OCI-LY7 (cell line): ENCODE data around the gene LOXHD1. TPM values are rescaled to one million over a fixed set of nuclear protein-coding genes. Genes with fewer than 3 reads are reported as not detected.

Experiments used
- BruUV-seq: library from RNA; stranded (reverse); fragments of 400-500 nt; replicated peaks from 2 replicates; lab custom pipeline; 2021; lab: Mats Ljungman, UMichigan
- CTCF ChIA-PET: fragments of 300-600 bp; sonication (Branson Sonifier 250); formaldehyde crosslinking; loops from one replicate; lab custom pipeline; 2022; ENCODE audit warnings: antibody characterized with exemption; ENCODE audit not compliant: unreplicated experiment; lab: Charles Lee
- POLR2A ChIA-PET: fragments of 300-600 bp; sonication (Branson Sonifier 250); formaldehyde crosslinking; loops from one replicate; lab custom pipeline; 2022; ENCODE audit warnings: antibody characterized with exemption; lab: Charles Lee
- DNase-seq: peaks from one replicate; pipeline ENCODE4 v3.0.0-alpha.2; 2015; ENCODE audit warnings: low spot score
- H2AFZ ChIP-seq: fragments of 200-600 bp; sonication (generic), shearing (Covaris generic); 2 replicates; pipeline ENCODE4 v1.6.1; 2014; ENCODE audit warnings: mild to moderate bottlenecking, antibody characterized with exemption, low read length, moderate library complexity
- H3K27ac ChIP-seq: fragments of 200-600 bp; sonication (generic); 2 replicates; pipeline ENCODE4 v1.5.1; 2014; ENCODE audit warnings: mixed run types, low read depth, mild to moderate bottlenecking, moderate library complexity, low read length, inconsistent platforms; ENCODE audit not compliant: poor library complexity, severe bottlenecking
- H3K36me3 ChIP-seq: fragments of 200-600 bp; sonication (generic); 2 replicates; pipeline ENCODE4 v1.6.1; 2014; ENCODE audit warnings: mild to moderate bottlenecking, antibody characterized with exemption, low read length, moderate library complexity, mixed read lengths; ENCODE audit not compliant: insufficient read depth
- H3K4me1 ChIP-seq: fragments of 200-600 bp; sonication (generic); 2 replicates; pipeline ENCODE4 v1.5.1; 2014; ENCODE audit warnings: mild to moderate bottlenecking, low read length; ENCODE audit not compliant: insufficient read depth, poor library complexity, severe bottlenecking
- H3K4me2 ChIP-seq: fragments of 200-600 bp; sonication (generic); 2 replicates; pipeline ENCODE4 v1.6.1; 2014; ENCODE audit warnings: mild to moderate bottlenecking, low read length
- H3K4me3 ChIP-seq: fragments of 200-600 bp; sonication (generic); 2 replicates; pipeline ENCODE4 v1.5.1; 2014; ENCODE audit warnings: mild to moderate bottlenecking, low read depth, low read length; ENCODE audit not compliant: poor library complexity, severe bottlenecking
- H3K79me2 ChIP-seq: fragments of 200-600 bp; sonication (generic); 2 replicates; pipeline ENCODE4 v1.6.1; 2016; ENCODE audit warnings: low read depth, mild to moderate bottlenecking, low read length, moderate library complexity, mixed read lengths; ENCODE audit not compliant: insufficient read depth
- H3K9me2 ChIP-seq: fragments of 200-600 bp; sonication (generic); 2 replicates; pipeline ENCODE4 v1.6.1; 2016; ENCODE audit warnings: mild to moderate bottlenecking, low read length, mixed read lengths; ENCODE audit not compliant: insufficient read depth
- H3K9me3 ChIP-seq: fragments of 200-600 bp; sonication (generic); 2 replicates; pipeline ENCODE4 v1.6.1; 2014; ENCODE audit warnings: mild to moderate bottlenecking, mixed run types, low read length, mixed read lengths
- H4K20me1 ChIP-seq: fragments of 200-600 bp; sonication (generic); 2 replicates; pipeline ENCODE4 v1.6.1; 2014; ENCODE audit warnings: mild to moderate bottlenecking, antibody characterized with exemption, low read length, moderate library complexity, mixed read lengths; ENCODE audit not compliant: insufficient read depth
- EZH2phosphoT487 ChIP-seq: fragments of 200-600 bp; sonication (generic); IDR thresholded peaks from 2 replicates; pipeline ENCODE4 v1.6.1; 2018; ENCODE audit warnings: low read depth, borderline replicate concordance, mild to moderate bottlenecking, mixed run types, antibody characterized with exemption, low read length, moderate library complexity, mixed read lengths
- intact Hi-C: fragments of 100-400 bp; cut with micrococcal nuclease; formaldehyde crosslinking; loops from one replicate; pipeline ENCODE4 v1.10.0; 2022; ENCODE audit not compliant: unreplicated experiment
- total RNA-seq, 2 experiments: library from RNA; depleted of rRNA in 1 of 2; stranded (reverse); fragments of >200 nt in 1 of 2; shearing (Covaris generic) in 1 of 2; gene quantifications; 2 replicates each; pipeline ENCODE4 v1.2.3, GENCODE V29; 2014 to 2022
- TF ChIP-seq, protein P1 (sequence below): fragments of 200-600 bp; sonication (generic); conservative IDR thresholded peaks from 2 replicates; pipeline ENCODE4 v1.5.1; 2014; ENCODE audit warnings: mild to moderate bottlenecking, antibody characterized with exemption, low read length, moderate library complexity, mixed read lengths

Gene LOXHD1
- total RNA-seq, 2 experiments from 2014 or later, result not detected

DNA sequence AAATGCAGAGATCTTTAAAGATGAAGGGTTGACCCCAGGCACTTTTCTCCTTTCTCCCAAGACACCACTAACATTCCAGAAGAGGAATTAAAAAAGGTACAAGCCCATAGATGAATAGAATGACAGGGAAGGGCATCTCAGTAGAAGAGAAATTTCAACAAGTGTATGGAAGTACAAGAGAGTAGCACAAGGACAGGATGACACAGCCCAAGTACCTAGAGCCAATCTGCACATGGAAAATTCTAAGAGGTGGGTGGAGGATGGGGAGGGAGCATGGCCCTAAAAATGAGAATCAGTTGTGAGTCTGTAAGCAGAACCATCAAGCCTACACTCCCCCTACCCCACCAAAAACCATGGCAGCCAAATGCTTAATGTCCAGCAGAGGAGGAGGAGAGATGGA is 39.7 kb upstream of the LOXHD1 start:
- Histone ChIP-seq H3K79me2 (no peaks in the 10 kb centered on the region), H4K20me1 (no peaks in the 10 kb centered on the region), H3K9me2 (no peaks in the 10 kb centered on the region), H3K36me3 (no peaks in the 10 kb centered on the region), H3K4me2 (no peak overlapping the region), H3K4me3 (no peak overlapping the region), H3K9me3 (no peaks in the 10 kb centered on the region), H3K27ac (no peak overlapping the region), H3K4me1 (no peaks in the 10 kb centered on the region), H2AFZ (no peak overlapping the region)
- ChIA-PET CTCF (no interaction called here), POLR2A (interaction anchor here (0.6 to 0.7 kb wide), 2 partner anchors 15 to 19 kb away, joined by 3 read pairs; no protein-coding TSS in a partner anchor)
- no TSS peak for BruUV-seq
- intact Hi-C loops, result no loop called here
- DNase-seq, result no peak
- TF ChIP-seq, protein P1, sequence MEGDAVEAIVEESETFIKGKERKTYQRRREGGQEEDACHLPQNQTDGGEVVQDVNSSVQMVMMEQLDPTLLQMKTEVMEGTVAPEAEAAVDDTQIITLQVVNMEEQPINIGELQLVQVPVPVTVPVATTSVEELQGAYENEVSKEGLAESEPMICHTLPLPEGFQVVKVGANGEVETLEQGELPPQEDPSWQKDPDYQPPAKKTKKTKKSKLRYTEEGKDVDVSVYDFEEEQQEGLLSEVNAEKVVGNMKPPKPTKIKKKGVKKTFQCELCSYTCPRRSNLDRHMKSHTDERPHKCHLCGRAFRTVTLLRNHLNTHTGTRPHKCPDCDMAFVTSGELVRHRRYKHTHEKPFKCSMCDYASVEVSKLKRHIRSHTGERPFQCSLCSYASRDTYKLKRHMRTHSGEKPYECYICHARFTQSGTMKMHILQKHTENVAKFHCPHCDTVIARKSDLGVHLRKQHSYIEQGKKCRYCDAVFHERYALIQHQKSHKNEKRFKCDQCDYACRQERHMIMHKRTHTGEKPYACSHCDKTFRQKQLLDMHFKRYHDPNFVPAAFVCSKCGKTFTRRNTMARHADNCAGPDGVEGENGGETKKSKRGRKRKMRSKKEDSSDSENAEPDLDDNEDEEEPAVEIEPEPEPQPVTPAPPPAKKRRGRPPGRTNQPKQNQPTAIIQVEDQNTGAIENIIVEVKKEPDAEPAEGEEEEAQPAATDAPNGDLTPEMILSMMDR, result no peak
- no peak for TF ChIP-seq EZH2phosphoT487

DNA sequence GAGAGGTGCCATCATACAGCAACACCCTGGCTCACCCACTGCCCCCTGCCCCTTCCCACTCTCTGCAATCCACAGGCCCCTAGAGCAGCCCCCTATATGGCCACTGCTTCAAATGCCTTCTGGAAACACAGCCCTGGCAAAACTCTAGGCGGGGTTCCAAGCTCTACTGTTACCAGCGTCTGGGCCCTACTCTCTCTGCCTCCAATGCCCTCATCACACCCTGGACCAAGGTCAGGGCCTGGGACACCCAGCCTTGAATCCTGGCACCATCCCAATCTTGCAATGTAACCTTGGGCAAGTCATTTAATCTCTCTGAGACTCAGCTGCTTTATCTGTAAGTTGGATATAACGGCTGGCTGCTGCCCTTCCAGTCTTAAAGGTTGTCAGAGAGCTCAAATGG is 39.2 kb upstream of the LOXHD1 start:
- TF ChIP-seq, protein P1, result no peak
- no peak for TF ChIP-seq EZH2phosphoT487
- ChIA-PET POLR2A (no interaction called here), CTCF (no interaction called here)
- H3K4me3 ChIP-seq, result no peak overlapping the region
- intact Hi-C loops, result no loop called here
- DNase-seq, result no peak
- H3K9me3 ChIP-seq, result no peaks in the 10 kb centered on the region
- H3K27ac ChIP-seq, result no peak overlapping the region
- no peaks in the 10 kb centered on the region for H3K79me2 ChIP-seq
- no peak overlapping the region for H2AFZ ChIP-seq
- H4K20me1 ChIP-seq, result no peaks in the 10 kb centered on the region
- H3K9me2 ChIP-seq, result no peaks in the 10 kb centered on the region
- H3K36me3 ChIP-seq, result no peaks in the 10 kb centered on the region
- H3K4me2 ChIP-seq, result no peak overlapping the region
- BruUV-seq, result no TSS peak
- no peaks in the 10 kb centered on the region for H3K4me1 ChIP-seq

DNA sequence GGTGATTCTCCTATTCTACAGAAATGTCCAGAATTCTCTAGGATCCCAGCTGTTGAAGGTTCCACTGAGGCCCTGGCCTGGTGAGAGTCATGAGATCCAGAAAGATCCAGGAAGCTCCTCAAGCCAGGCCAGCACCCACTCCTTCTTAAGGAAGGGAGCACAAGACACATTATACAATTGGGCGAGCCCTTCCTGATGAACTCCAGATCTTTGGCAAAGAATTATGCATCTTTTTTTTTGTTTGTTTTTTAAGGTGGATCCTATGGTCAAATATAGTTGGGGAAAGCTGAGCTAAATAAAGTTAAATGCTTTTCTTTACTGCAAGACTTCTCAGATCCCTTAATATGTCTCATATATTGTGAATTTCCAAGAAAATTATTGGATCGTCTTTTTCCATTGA is 37.0 kb upstream of the LOXHD1 start:
- Histone ChIP-seq H3K36me3 (no peaks in the 10 kb centered on the region), H3K79me2 (no peaks in the 10 kb centered on the region), H3K27ac (no peak overlapping the region), H3K4me1 (no peaks in the 10 kb centered on the region), H3K4me3 (no peak overlapping the region), H3K9me3 (no peaks in the 10 kb centered on the region), H3K4me2 (no peak overlapping the region), H4K20me1 (no peaks in the 10 kb centered on the region), H3K9me2 (no peaks in the 10 kb centered on the region), H2AFZ (no peak overlapping the region)
- TF ChIP-seq, protein P1, result no peak
- TF ChIP-seq EZH2phosphoT487, result no peak
- BruUV-seq, result no TSS peak
- DNase-seq, result no peak
- ChIA-PET CTCF (interaction anchor here (1.0 kb wide), 1 partner anchor 18 kb away, joined by 3 read pairs; no protein-coding TSS in a partner anchor), POLR2A (no interaction called here)
- intact Hi-C loops, result no loop called here
